ENCODE data around the gene APOBEC3H.

DNA sequence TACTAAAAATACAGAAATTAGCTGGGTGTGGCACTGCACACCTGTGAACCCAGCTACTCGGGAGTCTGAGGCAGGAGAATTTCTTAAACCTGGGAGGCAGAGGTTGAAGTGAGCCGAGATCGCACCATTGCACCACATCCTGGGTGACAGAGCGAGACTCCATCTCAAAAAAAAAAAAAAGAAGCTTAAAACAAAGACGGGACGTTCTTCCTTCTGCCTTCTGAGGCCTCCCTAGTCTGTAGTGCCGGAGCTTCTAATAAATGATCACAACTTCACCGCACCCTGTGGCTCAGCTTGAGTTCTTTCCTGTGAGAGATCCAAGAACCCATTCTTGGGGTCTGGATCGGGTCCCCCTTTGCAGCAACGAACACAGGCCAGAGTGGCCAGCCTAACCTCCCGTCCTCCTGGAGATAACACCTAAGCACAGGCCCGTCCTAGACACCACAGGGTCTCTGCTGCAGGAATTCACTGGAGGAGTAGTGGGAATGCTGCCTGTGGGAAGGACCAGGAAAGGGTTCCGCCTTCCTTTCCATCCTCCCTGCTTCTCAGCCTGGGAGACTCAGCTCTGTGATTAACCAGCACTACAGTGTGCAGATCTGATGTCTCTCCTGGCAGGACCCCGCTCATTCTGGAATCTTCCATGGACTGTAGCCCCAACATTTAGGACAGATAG is 2.2 kb upstream of the APOBEC3H start:
- TF ChIP-seq, protein P1, sequence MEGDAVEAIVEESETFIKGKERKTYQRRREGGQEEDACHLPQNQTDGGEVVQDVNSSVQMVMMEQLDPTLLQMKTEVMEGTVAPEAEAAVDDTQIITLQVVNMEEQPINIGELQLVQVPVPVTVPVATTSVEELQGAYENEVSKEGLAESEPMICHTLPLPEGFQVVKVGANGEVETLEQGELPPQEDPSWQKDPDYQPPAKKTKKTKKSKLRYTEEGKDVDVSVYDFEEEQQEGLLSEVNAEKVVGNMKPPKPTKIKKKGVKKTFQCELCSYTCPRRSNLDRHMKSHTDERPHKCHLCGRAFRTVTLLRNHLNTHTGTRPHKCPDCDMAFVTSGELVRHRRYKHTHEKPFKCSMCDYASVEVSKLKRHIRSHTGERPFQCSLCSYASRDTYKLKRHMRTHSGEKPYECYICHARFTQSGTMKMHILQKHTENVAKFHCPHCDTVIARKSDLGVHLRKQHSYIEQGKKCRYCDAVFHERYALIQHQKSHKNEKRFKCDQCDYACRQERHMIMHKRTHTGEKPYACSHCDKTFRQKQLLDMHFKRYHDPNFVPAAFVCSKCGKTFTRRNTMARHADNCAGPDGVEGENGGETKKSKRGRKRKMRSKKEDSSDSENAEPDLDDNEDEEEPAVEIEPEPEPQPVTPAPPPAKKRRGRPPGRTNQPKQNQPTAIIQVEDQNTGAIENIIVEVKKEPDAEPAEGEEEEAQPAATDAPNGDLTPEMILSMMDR (IDR thresholded peaks at IDR 0.05), result no peak
- TF ChIP-seq POLR2AphosphoS5 (IDR thresholded peaks at IDR 0.05; ENCODE audit: low read depth, low read length) (no peak), TCF7L2 (IDR thresholded peaks at IDR 0.05; ENCODE audit: low read depth, low read length) (no peak), SIN3A (IDR thresholded peaks at IDR 0.05; ENCODE audit: borderline replicate concordance, insufficient read depth, low read depth, low read length) (no peak)
- TF ChIP-seq, protein P2, sequence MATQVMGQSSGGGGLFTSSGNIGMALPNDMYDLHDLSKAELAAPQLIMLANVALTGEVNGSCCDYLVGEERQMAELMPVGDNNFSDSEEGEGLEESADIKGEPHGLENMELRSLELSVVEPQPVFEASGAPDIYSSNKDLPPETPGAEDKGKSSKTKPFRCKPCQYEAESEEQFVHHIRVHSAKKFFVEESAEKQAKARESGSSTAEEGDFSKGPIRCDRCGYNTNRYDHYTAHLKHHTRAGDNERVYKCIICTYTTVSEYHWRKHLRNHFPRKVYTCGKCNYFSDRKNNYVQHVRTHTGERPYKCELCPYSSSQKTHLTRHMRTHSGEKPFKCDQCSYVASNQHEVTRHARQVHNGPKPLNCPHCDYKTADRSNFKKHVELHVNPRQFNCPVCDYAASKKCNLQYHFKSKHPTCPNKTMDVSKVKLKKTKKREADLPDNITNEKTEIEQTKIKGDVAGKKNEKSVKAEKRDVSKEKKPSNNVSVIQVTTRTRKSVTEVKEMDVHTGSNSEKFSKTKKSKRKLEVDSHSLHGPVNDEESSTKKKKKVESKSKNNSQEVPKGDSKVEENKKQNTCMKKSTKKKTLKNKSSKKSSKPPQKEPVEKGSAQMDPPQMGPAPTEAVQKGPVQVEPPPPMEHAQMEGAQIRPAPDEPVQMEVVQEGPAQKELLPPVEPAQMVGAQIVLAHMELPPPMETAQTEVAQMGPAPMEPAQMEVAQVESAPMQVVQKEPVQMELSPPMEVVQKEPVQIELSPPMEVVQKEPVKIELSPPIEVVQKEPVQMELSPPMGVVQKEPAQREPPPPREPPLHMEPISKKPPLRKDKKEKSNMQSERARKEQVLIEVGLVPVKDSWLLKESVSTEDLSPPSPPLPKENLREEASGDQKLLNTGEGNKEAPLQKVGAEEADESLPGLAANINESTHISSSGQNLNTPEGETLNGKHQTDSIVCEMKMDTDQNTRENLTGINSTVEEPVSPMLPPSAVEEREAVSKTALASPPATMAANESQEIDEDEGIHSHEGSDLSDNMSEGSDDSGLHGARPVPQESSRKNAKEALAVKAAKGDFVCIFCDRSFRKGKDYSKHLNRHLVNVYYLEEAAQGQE (IDR thresholded peaks at IDR 0.05; ENCODE audit: insufficient read depth in 1 of 2, low read depth in 2 of 2, low read length in 1 of 2), result no peak

Measured in Panc1 (cell line).